Panc1 (cell line): ENCODE data around the gene MYO16.

ENCODE experiments used
- SIN3A ChIP-seq: IDR thresholded peaks from 2 replicates; pipeline ENCODE4 v1.6.1; 2012; ENCODE audit warnings: low read depth, mild to moderate bottlenecking, low read length, moderate library complexity, borderline replicate concordance; ENCODE audit not compliant: insufficient read depth
- TF ChIP-seq, protein P1 (sequence below): fragments of 450-650 bp; IDR thresholded peaks from 2 replicates; pipeline ENCODE4 v1.5.1; 2017; ENCODE audit warnings: mild to moderate bottlenecking
- TF ChIP-seq, protein P2 (sequence below), 2 experiments: IDR thresholded peaks; 2 replicates each; pipeline ENCODE4 v1.6.1; 2011 to 2012; ENCODE audit warnings: low read depth in 2 of 2, control low read depth in 1 of 2, low read length in 1 of 2, mild to moderate bottlenecking in 1 of 2, moderate library complexity in 1 of 2; ENCODE audit not compliant: insufficient read depth in 1 of 2

DNA sequence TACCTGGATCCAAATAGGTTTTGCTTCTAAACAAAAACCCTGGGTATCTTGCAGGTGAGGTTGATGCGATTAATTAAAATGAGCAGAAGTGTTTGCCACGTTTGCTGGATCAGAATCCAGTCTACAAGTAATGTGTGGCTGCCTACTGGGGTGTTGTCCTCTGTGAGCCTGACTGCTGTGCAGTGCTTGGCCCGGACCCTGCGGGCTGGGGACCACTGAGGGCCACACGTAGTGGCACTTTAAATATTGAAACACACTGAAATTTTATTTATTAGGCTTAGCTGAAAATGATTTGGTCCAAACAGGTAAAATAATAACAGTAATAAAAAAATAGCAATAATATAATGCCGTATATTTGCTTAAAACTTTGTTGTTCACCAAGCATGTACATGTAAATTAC is 338.0 kb downstream of the MYO16 start:
- TF ChIP-seq, protein P1, sequence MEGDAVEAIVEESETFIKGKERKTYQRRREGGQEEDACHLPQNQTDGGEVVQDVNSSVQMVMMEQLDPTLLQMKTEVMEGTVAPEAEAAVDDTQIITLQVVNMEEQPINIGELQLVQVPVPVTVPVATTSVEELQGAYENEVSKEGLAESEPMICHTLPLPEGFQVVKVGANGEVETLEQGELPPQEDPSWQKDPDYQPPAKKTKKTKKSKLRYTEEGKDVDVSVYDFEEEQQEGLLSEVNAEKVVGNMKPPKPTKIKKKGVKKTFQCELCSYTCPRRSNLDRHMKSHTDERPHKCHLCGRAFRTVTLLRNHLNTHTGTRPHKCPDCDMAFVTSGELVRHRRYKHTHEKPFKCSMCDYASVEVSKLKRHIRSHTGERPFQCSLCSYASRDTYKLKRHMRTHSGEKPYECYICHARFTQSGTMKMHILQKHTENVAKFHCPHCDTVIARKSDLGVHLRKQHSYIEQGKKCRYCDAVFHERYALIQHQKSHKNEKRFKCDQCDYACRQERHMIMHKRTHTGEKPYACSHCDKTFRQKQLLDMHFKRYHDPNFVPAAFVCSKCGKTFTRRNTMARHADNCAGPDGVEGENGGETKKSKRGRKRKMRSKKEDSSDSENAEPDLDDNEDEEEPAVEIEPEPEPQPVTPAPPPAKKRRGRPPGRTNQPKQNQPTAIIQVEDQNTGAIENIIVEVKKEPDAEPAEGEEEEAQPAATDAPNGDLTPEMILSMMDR, result no peak
- TF ChIP-seq, protein P2, sequence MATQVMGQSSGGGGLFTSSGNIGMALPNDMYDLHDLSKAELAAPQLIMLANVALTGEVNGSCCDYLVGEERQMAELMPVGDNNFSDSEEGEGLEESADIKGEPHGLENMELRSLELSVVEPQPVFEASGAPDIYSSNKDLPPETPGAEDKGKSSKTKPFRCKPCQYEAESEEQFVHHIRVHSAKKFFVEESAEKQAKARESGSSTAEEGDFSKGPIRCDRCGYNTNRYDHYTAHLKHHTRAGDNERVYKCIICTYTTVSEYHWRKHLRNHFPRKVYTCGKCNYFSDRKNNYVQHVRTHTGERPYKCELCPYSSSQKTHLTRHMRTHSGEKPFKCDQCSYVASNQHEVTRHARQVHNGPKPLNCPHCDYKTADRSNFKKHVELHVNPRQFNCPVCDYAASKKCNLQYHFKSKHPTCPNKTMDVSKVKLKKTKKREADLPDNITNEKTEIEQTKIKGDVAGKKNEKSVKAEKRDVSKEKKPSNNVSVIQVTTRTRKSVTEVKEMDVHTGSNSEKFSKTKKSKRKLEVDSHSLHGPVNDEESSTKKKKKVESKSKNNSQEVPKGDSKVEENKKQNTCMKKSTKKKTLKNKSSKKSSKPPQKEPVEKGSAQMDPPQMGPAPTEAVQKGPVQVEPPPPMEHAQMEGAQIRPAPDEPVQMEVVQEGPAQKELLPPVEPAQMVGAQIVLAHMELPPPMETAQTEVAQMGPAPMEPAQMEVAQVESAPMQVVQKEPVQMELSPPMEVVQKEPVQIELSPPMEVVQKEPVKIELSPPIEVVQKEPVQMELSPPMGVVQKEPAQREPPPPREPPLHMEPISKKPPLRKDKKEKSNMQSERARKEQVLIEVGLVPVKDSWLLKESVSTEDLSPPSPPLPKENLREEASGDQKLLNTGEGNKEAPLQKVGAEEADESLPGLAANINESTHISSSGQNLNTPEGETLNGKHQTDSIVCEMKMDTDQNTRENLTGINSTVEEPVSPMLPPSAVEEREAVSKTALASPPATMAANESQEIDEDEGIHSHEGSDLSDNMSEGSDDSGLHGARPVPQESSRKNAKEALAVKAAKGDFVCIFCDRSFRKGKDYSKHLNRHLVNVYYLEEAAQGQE (IDR thresholded peaks at IDR 0.05; ENCODE audit: insufficient read depth in 1 of 2, low read depth in 2 of 2, low read length in 1 of 2), result no peak
- TF ChIP-seq SIN3A, result no peak
